Gastrocnemius medialis (tissue), 4 donors: ENCODE results near the gene GCDH.
A peak's percentile ranks its signal among the peaks of the same experiment; 100 is the strongest.

Experiments used
- POLR2A ChIP-seq, 2 donors: fragments of 450-650 bp; IDR thresholded peaks; one replicate each; pipeline ENCODE4 v1.6.1; 2017; ENCODE audit warnings: antibody characterized with exemption in 2 of 2, mild to moderate bottlenecking in 2 of 2, moderate library complexity in 2 of 2
- TF ChIP-seq, protein P1 (sequence below), 5 experiments: fragments of 450-650 bp in 3 of 5; fragments of 200-600 bp in 2 of 5; sonication (generic) in 2 of 5; IDR thresholded peaks in 4 of 5; conservative IDR thresholded peaks in 1 of 5; 1 replicate in 4 of 5; 2 replicates in 1 of 5; pipeline ENCODE4 v1.5.1; 2016 to 2019; ENCODE audit warnings: antibody characterized with exemption in 5 of 5, mild to moderate bottlenecking in 3 of 5, moderate library complexity in 3 of 5

DNA sequence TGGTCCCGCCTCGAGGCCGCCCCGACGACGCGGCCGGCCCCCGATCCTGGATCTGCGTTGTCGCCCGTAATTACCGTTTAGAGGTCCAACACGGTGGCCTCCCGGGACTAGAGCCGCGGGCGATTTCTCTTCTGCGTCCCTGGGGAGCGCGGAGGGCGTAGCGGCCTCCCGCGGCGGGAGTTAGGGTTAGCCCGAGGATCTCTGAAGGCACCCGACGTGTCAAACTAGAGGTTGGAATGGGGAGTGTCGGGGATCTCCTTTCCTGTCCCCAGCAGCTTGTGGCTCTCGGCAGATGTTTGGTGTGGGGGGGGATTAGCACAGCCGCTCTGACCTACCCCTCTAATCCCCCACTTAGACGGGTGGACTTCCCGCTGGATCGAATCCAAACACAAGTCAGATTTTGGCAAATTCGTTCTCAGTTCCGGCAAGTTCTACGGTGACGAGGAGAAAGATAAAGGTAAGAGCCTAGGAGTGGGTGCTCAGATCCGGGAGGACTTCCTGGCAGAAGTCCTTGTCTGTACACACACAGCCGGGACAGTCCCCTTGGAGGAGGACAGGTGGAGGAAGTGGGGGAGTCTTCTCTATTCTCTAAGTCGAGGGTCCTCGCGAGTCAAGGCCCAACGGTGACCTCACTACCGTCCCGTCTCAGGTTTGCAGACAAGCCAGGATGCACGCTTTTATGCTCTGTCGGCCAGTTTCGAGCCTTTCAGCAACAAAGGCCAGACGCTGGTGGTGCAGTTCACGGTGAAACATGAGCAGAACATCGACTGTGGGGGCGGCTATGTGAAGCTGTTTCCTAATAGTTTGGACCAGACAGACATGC is 48.0 kb downstream of the GCDH start:
- TF ChIP-seq POLR2A (IDR thresholded peaks at IDR 0.05) = peak in 1 of 2 donors; percentile 5
- TF ChIP-seq, protein P1, sequence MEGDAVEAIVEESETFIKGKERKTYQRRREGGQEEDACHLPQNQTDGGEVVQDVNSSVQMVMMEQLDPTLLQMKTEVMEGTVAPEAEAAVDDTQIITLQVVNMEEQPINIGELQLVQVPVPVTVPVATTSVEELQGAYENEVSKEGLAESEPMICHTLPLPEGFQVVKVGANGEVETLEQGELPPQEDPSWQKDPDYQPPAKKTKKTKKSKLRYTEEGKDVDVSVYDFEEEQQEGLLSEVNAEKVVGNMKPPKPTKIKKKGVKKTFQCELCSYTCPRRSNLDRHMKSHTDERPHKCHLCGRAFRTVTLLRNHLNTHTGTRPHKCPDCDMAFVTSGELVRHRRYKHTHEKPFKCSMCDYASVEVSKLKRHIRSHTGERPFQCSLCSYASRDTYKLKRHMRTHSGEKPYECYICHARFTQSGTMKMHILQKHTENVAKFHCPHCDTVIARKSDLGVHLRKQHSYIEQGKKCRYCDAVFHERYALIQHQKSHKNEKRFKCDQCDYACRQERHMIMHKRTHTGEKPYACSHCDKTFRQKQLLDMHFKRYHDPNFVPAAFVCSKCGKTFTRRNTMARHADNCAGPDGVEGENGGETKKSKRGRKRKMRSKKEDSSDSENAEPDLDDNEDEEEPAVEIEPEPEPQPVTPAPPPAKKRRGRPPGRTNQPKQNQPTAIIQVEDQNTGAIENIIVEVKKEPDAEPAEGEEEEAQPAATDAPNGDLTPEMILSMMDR (IDR thresholded peaks at IDR 0.05 in 4 of 5, conservative IDR thresholded peaks at IDR 0.05 in 1 of 5) = peak; percentile 15 to 34 (median 28)
